Fibroblast of mammary gland (primary cell): ENCODE data around the gene PIEZO2.

Experiments
- DNase-seq: peaks from one replicate; pipeline ENCODE4 v3.0.0-alpha.2; 2010; ENCODE audit warnings: low read depth
- H3K4me3 ChIP-seq: 2 replicates; pipeline ENCODE4 v1.5.1; 2011; ENCODE audit warnings: low read depth, mild to moderate bottlenecking, low read length, moderate library complexity; ENCODE audit not compliant: control insufficient read depth
- TF ChIP-seq, protein P1 (sequence below): conservative IDR thresholded peaks from 2 replicates; pipeline ENCODE4 v1.5.1; 2011; ENCODE audit warnings: low read depth, low read length, inconsistent platforms; ENCODE audit not compliant: control insufficient read depth, insufficient read depth

The PIEZO2 gene

DNA sequence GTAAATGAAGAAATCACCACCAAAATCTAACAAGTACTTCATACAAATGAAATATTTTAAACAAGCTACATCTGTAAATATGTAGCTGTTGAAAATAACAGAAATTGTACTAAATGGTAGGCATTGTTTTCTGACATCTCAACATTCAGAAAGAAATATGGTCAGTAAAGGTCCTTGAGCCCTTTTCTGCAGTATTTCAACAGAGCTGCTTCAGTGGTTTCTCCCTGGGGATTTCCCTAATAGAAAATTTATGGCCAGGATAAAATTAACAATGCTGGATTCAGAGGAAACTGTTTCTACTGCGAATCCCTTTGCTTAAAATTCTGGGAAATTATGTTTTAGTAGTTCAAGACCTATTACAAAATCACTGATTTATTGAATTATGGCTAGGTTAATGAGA is 256.6 kb downstream of the PIEZO2 start:
- H3K4me3 ChIP-seq = no peak overlapping the region
- TF ChIP-seq, protein P1, sequence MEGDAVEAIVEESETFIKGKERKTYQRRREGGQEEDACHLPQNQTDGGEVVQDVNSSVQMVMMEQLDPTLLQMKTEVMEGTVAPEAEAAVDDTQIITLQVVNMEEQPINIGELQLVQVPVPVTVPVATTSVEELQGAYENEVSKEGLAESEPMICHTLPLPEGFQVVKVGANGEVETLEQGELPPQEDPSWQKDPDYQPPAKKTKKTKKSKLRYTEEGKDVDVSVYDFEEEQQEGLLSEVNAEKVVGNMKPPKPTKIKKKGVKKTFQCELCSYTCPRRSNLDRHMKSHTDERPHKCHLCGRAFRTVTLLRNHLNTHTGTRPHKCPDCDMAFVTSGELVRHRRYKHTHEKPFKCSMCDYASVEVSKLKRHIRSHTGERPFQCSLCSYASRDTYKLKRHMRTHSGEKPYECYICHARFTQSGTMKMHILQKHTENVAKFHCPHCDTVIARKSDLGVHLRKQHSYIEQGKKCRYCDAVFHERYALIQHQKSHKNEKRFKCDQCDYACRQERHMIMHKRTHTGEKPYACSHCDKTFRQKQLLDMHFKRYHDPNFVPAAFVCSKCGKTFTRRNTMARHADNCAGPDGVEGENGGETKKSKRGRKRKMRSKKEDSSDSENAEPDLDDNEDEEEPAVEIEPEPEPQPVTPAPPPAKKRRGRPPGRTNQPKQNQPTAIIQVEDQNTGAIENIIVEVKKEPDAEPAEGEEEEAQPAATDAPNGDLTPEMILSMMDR = no peak
- peak; percentile 19 for DNase-seq

DNA sequence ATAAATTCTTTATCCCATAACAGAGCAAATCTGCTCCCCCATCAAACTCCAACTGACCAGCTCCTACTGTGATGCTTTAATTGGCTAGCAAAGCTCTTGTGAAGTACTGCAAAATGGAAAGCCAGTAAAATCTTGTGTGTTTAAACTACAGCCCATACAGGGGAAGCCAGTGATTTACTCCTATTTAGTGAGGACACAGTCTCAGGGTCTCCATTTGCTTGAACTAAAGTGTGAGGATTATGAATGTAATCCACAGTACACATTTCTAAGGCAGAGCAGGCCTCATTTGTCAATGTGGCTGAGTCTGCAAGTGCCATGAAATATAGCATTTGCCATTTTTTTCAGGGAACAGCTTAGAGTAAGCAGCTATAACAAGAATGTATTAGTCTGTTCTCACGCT is 259.3 kb downstream of the PIEZO2 start:
- DNase-seq = no peak
- TF ChIP-seq, protein P1 = no peak
- no peak overlapping the region for H3K4me3 ChIP-seq

DNA sequence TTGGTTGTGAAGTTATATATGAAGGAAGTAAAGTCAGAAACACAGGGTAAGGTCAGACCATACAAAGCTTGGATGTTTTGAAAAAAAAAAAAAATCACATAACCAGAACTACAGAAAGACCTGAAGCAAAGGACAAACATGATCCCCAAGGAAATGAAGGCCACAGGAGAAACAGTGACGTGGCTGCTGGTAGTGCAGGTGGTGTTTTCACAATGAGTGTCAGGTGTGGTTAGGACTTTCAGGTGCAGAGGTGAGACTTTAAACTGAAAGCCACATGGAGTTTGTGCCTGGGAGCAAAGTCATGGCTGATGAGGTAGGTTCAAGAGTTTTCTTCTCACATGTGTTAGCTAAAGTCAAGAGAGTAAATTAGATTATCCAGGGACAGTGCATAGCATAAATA is 270.7 kb downstream of the PIEZO2 start:
- TF ChIP-seq, protein P1 = no peak
- H3K4me3 ChIP-seq = no peak overlapping the region
- DNase-seq = no peak

DNA sequence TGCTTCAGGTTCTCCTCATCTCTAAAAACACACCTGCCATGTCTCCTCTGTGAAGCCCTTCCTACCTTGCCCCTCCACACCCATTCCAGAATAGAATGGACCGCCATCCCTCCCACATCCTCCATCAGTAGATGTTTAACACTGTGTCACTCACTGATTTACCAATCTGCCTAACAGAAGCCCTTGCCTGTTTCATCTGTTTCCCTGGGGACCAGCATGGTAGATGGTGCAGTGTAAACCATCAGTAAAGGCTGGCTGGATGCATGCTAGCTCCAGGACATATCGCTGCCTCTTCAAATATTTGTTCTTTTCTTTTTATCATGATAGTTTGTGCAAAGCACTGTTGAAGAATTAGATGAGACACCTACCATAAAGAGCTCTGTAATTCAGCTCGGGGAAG is 271.4 kb downstream of the PIEZO2 start:
- no peak for DNase-seq
- no peak overlapping the region for H3K4me3 ChIP-seq
- TF ChIP-seq, protein P1 = no peak

DNA sequence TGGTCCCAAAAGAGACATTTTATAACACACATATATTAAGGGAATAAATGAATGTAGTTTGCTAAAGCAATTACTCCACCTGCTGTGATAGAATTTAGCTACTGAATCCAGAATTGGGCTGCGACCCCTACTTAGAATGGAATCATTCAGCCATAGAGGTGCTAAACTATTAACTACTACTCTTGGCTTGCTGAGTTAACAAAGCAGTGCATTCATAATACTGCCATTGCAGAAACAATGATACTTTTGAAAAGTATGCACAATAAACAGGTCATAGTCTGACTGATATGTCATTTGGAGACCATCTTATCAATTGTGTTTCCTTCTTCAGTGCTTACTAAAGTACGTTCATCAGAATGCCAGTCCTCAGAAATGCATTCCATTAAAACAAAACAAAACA is 273.6 kb downstream of the PIEZO2 start:
- no peak overlapping the region for H3K4me3 ChIP-seq
- DNase-seq = no peak
- TF ChIP-seq, protein P1 = no peak

DNA sequence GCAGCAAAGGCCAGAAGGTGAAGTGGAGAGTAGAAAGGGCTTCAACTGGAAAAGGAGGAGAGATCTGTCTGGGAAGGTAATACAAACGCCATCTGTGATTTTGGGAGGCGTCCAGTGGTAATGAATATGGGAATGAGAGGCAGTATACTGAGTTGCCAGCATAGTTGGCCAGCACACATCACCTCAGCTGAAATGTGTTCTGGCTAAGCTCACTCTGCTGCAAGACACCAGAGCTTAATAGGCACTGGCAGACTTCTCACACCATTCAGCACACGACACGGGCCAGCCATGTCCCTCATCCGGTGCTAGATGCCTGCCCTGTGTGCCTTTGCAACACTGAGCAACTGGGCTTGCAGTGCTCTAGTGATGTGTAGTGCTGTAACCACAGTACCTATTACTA is 277.1 kb downstream of the PIEZO2 start:
- no peak for DNase-seq
- H3K4me3 ChIP-seq = no peak overlapping the region
- TF ChIP-seq, protein P1 = no peak

DNA sequence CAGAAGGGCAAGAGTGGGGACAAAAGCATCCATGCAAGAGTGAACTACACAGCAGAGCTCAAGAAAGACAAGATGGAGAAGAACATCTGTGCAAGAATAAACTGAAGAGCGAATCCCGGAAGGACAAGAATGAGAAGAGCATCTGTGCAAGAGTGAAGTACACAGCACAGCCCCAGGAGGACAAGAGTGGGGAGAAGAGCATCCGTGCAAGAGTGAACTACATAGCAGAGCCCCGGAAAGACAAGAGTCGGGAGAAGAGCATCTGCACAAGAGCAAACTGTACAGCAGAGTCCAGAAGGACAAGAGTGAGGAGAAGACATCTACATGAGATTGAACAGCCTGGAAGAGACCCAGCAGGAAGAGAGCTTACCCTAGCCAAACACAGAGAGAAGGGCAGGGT is 284.6 kb downstream of the PIEZO2 start:
- no peak overlapping the region for H3K4me3 ChIP-seq
- no peak for DNase-seq
- TF ChIP-seq, protein P1 = no peak
